OCI-M2 (cell line): Measurements from ENCODE around the gene NUP214.
"Not testable (repeated sequence)": the region's sequence is repeated elsewhere in the genome, so short reads cannot be mapped to it uniquely, and the experiment has no call there.

Experiments used
- DNase-seq: peaks from one replicate; lab custom pipeline; 2025; ENCODE audit not compliant: unreplicated experiment; lab: John Stamatoyannopoulos, UW

Gene NUP214

DNA sequence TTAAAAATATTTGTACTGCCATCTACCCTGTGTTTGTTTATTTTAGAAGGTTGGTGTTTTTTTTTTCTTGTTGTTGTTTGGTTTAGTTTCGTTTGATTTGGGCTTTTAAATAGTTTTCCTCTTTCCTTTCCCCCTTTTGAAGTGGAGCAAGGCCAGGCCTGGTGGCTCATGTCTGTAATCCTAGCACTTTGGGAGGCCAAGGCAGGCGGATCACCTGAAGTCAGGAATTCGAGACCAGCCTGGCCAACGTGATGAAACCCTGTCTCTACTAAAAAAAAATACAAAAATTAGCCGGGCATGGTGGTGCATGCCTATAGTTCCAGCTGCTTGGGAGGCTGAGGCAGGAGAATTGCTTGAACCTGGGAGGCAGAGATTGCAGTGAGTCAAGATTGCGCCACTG lies 65.6 kb downstream of the NUP214 start:
- DNase-seq = not testable (repeated sequence)

DNA sequence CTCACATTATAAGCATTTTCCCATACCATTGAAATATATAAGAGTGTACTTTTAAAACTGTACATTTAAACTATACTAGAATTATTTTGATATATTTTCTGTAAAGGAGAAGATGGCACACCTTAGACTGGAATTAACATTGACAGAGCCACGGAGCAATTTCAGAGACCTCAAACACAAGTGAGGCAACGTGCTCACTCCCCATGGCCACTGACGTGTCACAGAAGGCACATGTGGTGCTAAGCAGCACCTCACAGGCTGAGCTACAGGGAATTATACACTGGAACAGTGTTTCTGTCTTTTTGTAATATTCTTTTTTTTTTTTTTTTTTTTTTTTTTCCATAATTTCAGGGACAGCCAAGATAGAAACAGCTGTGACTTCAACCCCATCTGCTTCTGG lies 66.5 kb downstream of the NUP214 start:
- DNase-seq = no peak

DNA sequence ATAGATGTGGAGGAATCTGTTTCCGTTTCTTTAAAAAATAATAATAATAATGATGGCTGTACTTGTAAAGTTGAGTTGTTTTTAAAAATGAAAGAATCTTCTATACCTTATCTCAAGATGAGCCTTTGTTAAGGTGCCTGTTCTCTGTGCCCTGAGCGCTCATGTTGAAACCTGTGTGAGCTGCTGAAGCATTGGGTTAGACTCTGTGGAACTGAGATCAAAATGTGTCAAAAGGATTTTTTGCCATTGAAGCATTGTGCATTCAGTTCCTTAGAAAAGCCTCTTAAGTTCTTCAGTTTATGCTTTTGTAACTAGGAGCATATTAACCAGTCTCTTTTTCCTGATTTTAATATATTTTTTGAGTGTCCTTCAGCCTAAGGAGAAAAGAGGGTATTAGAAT lies 67.7 kb downstream of the NUP214 start:
- no peak for DNase-seq

DNA sequence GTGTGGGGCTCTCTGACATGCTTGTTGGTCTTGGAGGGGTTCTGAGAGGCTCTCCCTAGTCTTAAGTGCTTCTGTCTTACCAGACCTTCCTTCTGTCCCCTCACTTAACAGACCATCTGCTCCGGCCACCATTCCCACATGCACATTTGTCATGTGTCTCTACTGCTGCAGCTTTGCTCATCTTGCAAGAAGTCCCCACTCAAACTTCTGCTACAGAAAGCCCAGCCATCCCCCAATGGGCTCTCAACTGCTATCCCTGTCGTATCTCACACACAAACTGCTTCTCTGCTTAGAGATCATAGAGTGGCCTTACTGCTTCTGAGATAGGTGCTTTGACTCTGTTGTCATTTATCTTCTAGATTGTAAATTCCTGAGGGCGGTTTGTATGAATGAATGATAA lies 69.4 kb downstream of the NUP214 start:
- DNase-seq = no peak

DNA sequence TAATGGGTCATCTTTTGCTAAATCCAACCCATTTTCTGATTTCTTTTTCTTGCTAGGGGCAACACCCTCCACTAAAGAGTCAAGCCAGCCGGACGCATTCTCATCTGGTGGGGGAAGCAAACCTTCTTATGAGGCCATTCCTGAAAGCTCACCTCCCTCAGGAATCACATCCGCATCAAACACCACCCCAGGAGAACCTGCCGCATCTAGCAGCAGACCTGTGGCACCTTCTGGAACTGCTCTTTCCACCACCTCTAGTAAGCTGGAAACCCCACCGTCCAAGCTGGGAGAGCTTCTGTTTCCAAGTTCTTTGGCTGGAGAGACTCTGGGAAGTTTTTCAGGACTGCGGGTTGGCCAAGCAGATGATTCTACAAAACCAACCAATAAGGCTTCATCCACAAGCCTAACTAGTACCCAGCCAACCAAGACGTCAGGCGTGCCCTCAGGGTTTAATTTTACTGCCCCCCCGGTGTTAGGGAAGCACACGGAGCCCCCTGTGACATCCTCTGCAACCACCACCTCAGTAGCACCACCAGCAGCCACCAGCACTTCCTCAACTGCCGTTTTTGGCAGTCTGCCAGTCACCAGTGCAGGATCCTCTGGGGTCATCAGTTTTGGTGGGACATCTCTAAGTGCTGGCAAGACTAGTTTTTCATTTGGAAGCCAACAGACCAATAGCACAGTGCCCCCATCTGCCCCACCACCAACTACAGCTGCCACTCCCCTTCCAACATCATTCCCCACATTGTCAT lies 72.0 kb downstream of the NUP214 start:
- DNase-seq = no peak

DNA sequence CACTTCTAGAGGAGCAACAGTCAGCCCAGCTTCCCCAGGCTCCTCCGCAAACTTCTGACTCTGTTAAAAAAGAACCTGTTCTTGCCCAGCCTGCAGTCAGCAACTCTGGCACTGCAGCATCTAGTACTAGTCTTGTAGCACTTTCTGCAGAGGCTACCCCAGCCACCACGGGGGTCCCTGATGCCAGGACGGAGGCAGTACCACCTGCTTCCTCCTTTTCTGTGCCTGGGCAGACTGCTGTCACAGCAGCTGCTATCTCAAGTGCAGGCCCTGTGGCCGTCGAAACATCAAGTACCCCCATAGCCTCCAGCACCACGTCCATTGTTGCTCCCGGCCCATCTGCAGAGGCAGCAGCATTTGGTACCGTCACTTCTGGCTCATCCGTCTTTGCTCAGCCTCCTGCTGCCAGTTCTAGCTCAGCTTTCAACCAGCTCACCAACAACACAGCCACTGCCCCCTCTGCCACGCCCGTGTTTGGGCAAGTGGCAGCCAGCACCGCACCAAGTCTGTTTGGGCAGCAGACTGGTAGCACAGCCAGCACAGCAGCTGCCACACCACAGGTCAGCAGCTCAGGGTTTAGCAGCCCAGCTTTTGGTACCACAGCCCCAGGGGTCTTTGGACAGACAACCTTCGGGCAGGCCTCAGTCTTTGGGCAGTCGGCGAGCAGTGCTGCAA lies 72.8 kb downstream of the NUP214 start:
- DNase-seq = no peak

DNA sequence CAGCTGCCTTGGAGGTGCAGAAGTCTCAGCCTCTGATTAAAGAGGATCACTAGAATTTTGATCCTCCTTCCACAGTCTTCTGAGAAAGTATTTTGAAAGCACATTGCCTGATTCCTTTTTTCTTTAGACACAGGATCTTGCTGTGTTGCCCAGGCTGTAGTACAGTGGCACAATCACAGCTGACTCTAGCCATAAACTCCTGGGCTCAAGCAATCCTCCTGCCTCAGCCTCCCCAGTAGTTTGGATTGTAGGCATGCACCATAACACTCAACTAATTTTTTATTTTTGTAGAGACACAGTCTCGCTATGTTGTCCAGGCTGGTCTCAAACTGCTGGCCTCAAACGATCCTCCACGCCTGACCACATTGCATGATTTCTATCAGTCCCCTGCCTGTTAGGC lies 76.5 kb downstream of the NUP214 start:
- DNase-seq = no peak

DNA sequence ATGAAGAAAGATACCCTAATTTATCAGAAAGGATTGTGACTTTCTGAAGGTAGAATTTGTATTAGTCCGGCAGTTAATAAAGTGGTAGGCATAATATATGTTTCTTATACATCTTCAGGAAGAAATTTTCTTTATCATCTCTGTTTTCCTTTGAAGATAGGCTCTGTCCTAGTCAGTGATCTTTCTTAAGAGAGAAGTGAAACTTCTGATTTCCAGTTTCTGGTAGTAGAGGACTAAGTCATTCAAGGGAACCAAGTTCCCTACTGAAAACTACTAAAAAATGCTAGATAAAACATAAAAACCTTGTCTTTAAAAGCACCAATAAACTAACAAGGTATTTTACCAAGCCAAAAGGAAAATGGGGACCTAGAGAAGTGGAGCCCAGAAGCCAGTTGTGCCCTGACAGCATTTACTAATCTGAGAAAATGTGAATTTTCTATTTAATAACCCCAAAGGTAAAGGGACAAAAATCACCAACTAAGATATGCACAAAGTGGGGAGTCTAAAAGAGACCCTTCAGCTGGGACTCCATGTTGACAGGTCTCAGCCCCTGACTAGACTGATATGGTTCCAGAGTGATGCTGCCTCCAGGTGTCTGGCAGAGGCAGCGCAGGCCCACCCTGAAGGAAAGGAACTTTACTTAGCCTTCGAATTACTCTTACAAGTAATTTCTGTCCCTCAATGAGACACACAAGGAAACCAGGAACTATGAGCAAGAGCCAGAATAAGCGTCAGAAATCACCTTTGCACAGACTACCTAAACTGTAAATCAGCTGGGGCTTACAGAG lies 78.2 kb downstream of the NUP214 start:
- DNase-seq = no peak

DNA sequence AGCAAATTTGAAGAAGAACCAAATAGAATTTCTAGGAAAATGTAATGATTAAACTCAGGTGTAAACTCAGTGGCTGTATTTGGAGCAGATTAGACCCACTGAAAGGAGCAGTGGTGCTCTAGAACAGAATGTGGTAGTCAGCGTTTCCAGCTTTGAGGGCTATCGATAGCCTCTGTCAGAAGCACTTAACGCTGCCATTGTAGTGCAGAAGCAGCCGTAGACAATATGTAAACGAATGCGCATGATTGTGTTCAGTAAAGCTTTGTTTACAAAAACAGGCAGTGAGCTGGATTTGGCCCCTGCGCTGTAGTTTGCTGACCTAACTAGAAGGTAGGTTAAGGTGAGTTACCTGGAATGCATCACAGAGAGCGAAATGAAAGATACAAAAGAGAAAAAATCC lies 78.9 kb downstream of the NUP214 start:
- DNase-seq = no peak

DNA sequence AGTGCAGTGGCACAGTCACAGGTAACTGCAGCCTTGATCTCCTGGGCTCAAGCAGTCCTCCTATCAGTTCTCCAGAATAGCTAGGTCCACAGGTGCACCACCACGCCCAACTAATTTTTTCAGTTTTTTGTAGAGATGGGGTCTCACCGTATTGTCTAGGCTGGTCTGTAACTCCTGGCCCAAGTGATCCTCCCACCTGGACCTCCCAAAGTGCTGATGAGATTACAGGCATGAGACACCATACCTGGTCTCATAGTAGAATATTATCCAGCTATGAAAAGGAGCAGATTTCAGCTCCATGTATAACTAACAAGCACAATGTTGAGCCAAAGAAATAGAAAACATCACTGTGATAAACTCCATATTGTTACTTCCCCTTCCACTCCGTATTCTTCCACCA lies 81.1 kb downstream of the NUP214 start:
- no peak for DNase-seq

DNA sequence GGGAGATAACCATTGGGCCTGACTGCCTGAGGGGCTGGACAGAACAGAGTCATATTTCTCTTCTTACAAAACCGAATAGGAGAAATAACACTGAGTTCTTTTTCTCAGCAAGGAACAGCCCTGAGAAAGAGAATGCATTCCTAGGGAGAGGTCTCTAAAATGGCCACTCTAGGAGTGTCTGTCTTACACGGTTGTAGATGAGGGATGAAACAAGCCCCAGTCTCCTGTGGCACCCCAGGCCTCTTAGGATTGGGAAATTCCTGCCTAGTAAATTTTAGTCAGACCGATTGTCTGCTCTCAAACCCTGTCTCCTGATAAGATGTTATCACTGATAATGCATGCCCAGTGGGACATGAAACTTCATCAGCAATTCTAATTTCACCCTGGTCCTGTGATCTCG lies 86.5 kb downstream of the NUP214 start:
- not testable (repeated sequence) for DNase-seq

DNA sequence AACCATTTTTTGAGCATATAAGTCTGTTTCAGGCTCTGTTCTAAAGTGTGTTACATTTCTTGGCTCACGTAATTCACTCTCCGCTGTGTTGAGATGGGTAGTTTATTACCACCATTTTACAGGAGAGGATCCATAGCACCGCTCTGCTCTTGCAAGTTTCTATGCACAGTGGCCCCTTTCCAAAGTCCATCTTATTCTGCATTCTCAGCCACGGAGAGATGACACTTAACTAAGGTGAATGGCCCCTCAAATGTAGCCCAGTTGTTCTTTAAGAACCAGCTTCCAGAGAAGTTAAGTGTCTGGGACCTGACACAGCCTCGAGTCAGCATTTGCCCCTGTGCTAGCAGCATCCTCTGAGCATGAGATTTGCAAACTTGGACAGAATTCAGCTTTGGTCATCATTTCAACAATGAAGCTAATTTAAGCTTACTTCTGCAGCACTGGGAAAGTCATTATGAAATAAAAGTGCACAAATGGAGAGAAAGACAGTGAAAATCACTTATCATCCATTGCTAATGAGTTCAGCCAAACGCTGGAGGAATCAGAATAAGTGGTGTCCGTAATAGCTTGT lies 89.0 kb downstream of the NUP214 start:
- no peak for DNase-seq

DNA sequence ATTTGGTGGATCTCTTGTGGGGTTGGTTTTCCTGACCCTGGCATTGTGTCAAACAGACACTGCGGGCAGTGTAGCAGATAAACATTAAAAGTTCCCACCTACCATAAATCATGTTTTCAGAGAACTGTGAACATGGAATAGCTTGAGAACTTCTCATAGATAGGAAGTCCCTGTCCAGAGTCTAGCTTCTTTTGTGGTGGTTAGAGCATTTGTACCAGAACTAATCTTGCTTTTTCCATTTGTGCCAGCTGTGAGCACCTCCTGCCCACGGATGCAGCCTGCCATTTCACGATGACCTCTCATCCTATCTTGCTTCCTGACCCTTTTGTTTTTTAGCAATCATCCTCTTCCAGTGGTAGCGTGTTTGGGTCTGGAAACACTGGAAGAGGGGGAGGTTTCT lies 89.5 kb downstream of the NUP214 start:
- no peak for DNase-seq

DNA sequence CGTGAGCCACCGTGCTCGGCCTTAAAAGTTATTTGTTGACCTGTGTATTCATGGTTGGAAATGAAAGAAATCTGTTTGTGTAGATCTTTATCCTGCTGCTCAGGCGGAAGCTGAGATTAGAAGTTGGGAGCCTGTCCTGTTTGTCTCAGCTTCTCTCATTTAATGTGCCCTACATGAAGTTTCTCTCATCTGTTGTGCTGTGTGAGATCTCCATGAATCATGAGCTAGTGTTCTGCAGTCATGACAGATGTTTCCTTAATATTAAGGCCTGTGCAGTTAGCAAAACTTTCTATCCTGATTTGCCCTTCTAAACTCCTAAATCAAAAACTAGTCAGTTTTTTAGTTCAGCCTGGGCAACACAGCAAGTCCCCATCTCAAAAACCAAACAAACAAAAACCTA lies 91.4 kb downstream of the NUP214 start:
- no peak for DNase-seq

DNA sequence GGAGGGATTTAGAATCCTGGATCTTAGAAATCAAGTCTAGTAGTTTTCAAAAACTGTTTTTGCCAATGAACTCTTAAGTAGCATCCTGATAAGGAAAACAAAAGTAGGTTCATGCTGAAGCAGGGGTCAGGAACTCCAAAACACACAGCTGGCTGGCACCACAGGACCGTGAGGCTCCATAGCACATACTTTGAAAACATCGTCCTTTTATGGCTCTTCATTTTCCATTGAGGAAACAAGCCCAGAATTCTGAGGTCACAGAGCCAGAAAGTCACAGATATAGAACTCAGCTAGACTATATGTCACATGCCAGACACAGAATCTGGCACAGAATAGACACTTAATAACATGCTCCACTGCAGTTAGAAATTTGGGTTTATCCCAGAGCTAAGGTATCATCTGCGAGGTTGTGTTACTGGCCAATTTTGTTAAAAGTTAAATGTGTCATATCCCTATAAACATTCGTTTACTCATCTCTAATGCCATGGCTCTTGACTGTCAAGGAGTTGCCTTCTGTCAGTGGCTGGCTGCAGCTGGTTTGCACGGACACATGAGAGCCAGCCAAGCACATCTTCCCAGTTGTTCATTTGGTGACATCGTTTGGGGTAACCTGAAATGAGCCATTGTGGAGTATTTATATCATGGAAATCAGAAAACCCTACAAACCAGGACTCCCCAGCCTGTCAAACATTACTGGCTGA lies 92.1 kb downstream of the NUP214 start:
- DNase-seq = no peak

DNA sequence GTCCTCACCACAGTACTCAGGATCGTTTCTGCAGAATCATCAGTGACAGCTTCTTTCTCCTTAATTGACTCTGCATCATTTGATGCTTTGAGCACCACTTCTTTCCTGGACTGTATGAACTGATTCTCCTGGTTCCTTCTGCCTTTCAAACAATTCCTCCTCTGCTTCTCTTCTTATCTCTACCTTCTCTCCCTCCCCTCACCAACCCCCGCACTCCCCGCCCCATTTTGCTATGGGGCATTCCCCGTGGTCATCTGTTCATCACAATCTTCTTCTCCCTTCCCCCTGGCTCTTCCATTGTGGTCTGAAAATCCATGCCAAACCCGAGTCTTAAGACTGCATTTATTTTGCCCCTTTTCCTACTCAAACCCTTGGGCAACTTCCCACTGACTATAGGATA lies 93.0 kb downstream of the NUP214 start:
- no peak for DNase-seq

DNA sequence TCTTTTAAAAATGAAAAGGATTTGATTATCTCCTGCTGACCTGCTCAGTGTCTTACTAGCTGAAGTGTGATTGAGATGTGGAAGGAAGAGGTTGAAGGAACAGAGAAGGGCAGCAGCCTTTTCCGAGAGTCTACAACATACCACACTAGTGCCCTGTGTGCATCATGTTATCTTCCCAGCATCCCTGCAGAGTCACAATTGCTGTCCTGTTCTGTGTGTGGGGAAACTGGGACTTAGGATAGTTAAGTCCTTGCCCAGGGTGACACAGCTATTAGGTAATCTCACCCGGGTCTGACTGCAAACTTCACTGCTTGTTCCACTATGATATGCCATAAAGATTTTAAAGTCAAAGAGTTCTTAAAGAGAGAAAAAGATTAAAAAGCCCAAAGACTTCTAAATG lies 95.1 kb downstream of the NUP214 start:
- DNase-seq = no peak

DNA sequence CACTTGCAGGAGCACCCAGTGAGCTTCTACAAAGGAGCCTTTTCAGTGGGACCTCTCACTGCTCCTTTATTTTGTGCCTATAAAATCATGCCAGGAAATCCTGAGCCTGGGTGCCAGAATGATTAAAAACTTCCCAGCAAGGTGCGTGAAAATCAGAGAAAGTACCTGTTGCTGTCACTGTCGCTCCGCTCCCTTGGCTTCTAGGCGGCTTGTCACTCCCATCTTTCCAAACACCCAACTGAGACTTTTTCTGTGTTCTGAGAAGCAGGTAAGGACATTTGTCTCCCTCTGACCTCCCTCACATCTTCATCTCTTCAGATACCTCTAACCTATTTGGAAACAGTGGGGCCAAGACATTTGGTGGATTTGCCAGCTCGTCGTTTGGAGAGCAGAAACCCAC lies 97.1 kb downstream of the NUP214 start:
- no peak for DNase-seq

DNA sequence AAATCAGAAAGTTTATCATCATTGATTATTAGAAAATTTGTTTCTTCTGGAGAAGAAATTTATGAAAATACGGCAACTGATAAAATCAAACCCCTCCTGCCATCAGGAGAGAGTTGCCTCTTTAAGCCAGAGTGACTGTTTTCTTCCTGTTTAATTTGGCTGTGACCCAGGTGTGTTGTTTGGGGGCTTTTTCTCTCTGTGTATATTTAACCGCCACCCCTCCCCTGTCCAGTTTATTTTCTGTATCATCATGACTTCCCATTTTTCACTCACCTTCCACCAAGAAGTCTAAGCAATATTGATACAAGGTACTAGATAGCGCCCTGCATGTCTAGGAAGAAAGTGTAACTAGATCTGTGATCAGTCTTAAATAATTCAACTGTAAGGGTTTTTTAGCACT lies 100.8 kb downstream of the NUP214 start:
- no peak for DNase-seq

DNA sequence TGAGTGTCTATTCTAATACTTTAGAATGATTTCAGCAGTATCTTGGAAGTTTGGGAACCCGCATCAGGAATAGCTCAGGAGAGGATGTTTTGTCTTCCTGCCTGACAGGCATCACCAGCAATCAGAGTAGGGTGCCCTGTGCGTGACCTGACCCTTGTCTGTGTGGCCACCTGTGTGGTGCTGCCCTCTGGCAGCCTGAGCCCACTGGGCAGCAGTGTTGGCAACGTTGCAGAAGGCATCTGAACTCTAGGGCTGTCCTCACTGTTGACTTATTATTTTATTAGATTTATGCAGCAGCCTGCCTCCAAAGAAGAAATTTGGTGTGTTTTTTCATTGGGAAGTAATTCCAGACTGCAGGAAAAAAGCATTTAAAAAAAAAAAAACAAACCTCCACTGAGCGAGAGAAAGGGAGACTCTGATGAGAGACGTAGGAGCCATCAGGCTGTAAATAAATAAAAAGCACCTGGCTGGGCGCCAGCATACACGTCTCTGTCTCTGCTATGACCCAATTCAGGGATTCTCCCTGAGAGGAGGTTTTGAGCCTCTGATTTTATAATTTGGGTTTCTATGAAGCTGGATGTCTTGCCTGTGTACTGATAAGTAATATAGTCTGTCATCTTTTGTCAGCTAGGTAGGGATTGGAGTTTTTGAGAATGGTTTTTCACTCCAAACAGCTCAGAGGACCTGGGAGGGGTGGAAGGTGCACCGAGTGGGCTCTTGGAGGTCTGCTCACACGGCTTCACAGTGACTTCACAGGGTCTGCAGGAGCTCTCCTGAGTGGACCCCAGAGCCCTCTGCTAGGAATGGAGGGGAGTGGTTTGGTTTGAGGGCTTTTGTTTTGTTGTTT lies 101.9 kb downstream of the NUP214 start:
- DNase-seq = no peak
